OCI-LY1 (cell line): ENCODE data around the gene GALNT14.

Source experiments
- CTCF ChIP-seq: fragments of 200-600 bp; sonication (generic), shearing (Covaris generic); IDR thresholded peaks from 2 replicates; pipeline ENCODE4 v1.5.1; 2017; ENCODE audit warnings: mild to moderate bottlenecking, antibody characterized with exemption, low read length, moderate library complexity, mixed read lengths
- EZH2 ChIP-seq: fragments of 200-600 bp; sonication (generic), shearing (Covaris generic); IDR thresholded peaks from 2 replicates; pipeline ENCODE4 v1.8.0; 2017; ENCODE audit warnings: borderline replicate concordance, mixed run types, mild to moderate bottlenecking, antibody characterized with exemption, low read length, moderate library complexity, mixed read lengths

- TF ChIP-seq CTCF (no peak), EZH2 (no peak)
Observed at GRCh38 chr2:31070339-31071125, 67.7 kb downstream of the GALNT14 start.
